Measurements from ENCODE around the gene TRAF1. TPM values are rescaled to one million over a fixed set of nuclear protein-coding genes. Genes with fewer than 3 reads are reported as not detected.

The TRAF1 gene
- total RNA-seq, 2 experiments from 2014 or later = 60.3 to 61.7 TPM

DNA sequence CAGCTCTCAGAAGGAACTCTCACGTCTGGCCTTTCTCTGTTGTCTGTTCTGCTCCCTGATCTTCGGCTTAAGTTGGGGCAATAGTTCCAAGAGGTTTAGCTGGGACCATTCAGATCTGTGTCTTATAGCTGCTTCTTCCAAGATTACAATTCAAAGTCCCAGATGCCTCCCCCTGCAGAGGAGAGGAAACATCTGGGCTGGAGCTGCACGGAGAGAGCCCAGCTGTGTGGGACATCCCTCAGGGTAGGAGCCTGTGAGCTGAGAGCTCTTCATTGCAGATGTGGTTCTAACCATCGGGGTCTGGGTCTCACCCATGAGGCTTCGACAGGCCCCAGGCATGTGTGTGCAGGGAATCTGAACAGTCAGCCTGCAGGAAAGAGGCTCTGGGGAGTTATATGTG lies 40.6 kb downstream of the TRAF1 start:
- no peaks in the 10 kb centered on the region for H3K36me3 Mint-ChIP-seq (ENCODE audit: low read depth)
- intact Hi-C loops (cut with DNase I, micrococcal nuclease) = no loop called here
- no peak overlapping the region for H3K27ac ChIP-seq (ENCODE audit: low read depth in 1 of 2, low read length in 2 of 2)
- POLR2A ChIA-PET = interaction anchor here (0.8 to 36.2 kb wide), 6 partner anchors 10 to 93 kb away, joined by 3 to 1343 read pairs (median 46); partner anchors contain the start of gene TRAF1
- no peaks in the 10 kb centered on the region for H3K9me3 ChIP-seq (ENCODE audit: control insufficient read depth in 1 of 2, insufficient read depth in 1 of 2, low read length in 2 of 2)
- CTCF ChIA-PET = interaction anchor here (1.2 kb wide), 1 partner anchor 40 kb away, joined by 3 read pairs; no protein-coding TSS in a partner anchor
- ATAC-seq (ENCODE audit: poor library complexity) = no peak
- peaks cover 69% of the 10 kb centered on the region for H3K4me1 Mint-ChIP-seq (ENCODE audit: low read depth)
- DNase-seq = no peak
- no peak overlapping the region for H3K4me3 ChIP-seq (ENCODE audit: low read length)
- H3K9me3 Mint-ChIP-seq = no peaks in the 10 kb centered on the region
- H3K27me3 ChIP-seq (ENCODE audit: control insufficient read depth in 1 of 2, insufficient read depth in 2 of 2, low read length in 2 of 2) = no peaks in the 10 kb centered on the region
- no peaks in the 10 kb centered on the region for H3K36me3 ChIP-seq (ENCODE audit: insufficient read depth, low read length)
- peaks cover 68% of the 10 kb centered on the region for H3K4me1 ChIP-seq (ENCODE audit: insufficient read depth, low read length)
- TF ChIP-seq, protein P1, sequence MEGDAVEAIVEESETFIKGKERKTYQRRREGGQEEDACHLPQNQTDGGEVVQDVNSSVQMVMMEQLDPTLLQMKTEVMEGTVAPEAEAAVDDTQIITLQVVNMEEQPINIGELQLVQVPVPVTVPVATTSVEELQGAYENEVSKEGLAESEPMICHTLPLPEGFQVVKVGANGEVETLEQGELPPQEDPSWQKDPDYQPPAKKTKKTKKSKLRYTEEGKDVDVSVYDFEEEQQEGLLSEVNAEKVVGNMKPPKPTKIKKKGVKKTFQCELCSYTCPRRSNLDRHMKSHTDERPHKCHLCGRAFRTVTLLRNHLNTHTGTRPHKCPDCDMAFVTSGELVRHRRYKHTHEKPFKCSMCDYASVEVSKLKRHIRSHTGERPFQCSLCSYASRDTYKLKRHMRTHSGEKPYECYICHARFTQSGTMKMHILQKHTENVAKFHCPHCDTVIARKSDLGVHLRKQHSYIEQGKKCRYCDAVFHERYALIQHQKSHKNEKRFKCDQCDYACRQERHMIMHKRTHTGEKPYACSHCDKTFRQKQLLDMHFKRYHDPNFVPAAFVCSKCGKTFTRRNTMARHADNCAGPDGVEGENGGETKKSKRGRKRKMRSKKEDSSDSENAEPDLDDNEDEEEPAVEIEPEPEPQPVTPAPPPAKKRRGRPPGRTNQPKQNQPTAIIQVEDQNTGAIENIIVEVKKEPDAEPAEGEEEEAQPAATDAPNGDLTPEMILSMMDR (IDR thresholded peaks at IDR 0.05) = no peak
- no peaks in the 10 kb centered on the region for H3K27me3 Mint-ChIP-seq
- H3K4me3 Mint-ChIP-seq = no peak overlapping the region
- peak overlapping the region; percentile 72 for H3K27ac Mint-ChIP-seq

DNA sequence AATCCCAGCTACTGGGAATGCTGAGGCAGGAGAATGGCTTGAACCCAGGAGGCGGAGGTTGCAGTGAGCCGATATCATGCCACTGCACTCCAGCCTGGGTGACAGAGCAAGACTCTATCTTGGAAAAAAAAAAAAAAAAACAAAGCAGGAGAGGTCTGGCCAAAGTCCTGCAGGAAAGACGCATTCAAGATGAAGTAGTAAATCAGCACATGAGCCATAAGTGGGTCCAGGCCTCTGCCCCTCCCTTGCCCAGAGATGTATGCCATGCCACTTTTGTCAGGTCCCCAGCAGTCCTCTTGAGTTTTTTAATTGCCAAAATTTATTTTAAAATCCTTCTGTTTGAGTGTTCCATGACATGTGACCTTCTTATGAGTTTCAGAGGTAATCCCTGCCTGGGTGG lies 41.1 kb downstream of the TRAF1 start:
- H3K27ac ChIP-seq (ENCODE audit: low read depth in 1 of 2, low read length in 2 of 2) = no peak overlapping the region
- no peak overlapping the region for H3K4me3 ChIP-seq (ENCODE audit: low read length)
- H3K4me1 Mint-ChIP-seq (ENCODE audit: low read depth) = peaks cover 69% of the 10 kb centered on the region
- no peaks in the 10 kb centered on the region for H3K9me3 Mint-ChIP-seq
- peaks cover 68% of the 10 kb centered on the region for H3K4me1 ChIP-seq (ENCODE audit: insufficient read depth, low read length)
- ChIA-PET POLR2A (interaction anchor here (1.3 to 36.2 kb wide), 4 partner anchors 12 to 44 kb away, joined by 7 to 1343 read pairs (median 330); partner anchors contain the start of gene TRAF1), CTCF (interaction anchor here (1.2 to 1.9 kb wide), 2 partner anchors 18 to 39 kb away, joined by 3 to 5 read pairs; no protein-coding TSS in a partner anchor)
- H3K27me3 Mint-ChIP-seq = no peaks in the 10 kb centered on the region
- H3K36me3 ChIP-seq (ENCODE audit: insufficient read depth, low read length) = no peaks in the 10 kb centered on the region
- H3K9me3 ChIP-seq (ENCODE audit: control insufficient read depth in 1 of 2, insufficient read depth in 1 of 2, low read length in 2 of 2) = no peaks in the 10 kb centered on the region
- no peaks in the 10 kb centered on the region for H3K36me3 Mint-ChIP-seq (ENCODE audit: low read depth)
- no peak for ATAC-seq (ENCODE audit: poor library complexity)
- no peaks in the 10 kb centered on the region for H3K27me3 ChIP-seq (ENCODE audit: control insufficient read depth in 1 of 2, insufficient read depth in 2 of 2, low read length in 2 of 2)
- intact Hi-C loops (cut with DNase I, micrococcal nuclease) = no loop called here
- H3K4me3 Mint-ChIP-seq = no peak overlapping the region
- H3K27ac Mint-ChIP-seq = no peak overlapping the region
- TF ChIP-seq, protein P1 (IDR thresholded peaks at IDR 0.05) = no peak
- no peak for DNase-seq

DNA sequence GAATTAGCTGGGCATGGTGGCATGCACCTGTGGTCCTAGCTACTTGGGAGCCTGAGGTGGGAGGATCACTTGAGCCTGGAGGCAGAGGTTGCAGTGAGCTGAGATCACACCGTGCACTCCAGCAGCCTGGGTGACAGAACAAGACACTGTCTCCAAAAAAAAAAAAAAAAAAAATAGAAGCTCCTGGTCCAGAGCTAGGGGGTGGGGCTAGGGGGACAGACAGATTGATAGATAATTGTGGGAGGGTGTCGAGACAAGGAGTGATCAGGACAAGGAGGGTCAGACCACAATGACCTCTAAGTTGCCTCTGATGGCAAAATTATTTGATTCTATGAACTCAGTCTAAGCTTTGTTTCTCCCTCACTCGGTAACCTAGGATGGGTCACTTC lies 43.0 kb downstream of the TRAF1 start:
- H3K36me3 Mint-ChIP-seq (ENCODE audit: low read depth) = no peaks in the 10 kb centered on the region
- peaks cover 67% of the 10 kb centered on the region for H3K4me1 Mint-ChIP-seq (ENCODE audit: low read depth)
- ATAC-seq (ENCODE audit: poor library complexity) (no peak), DNase-seq (no peak)
- POLR2A ChIA-PET = interaction anchor here (1.1 to 36.2 kb wide), 6 partner anchors 9 to 238 kb away, joined by 4 to 1343 read pairs (median 17); partner anchors contain the start of gene TRAF1
- no peaks in the 10 kb centered on the region for H3K9me3 Mint-ChIP-seq
- peak overlapping the region; percentile 78 for H3K27ac Mint-ChIP-seq
- Histone ChIP-seq H3K27me3 (ENCODE audit: control insufficient read depth in 1 of 2, insufficient read depth in 2 of 2, low read length in 2 of 2) (no peaks in the 10 kb centered on the region), H3K9me3 (ENCODE audit: control insufficient read depth in 1 of 2, insufficient read depth in 1 of 2, low read length in 2 of 2) (no peaks in the 10 kb centered on the region), H3K4me3 (ENCODE audit: low read length) (no peak overlapping the region), H3K27ac (ENCODE audit: low read depth in 1 of 2, low read length in 2 of 2) (no peak overlapping the region), H3K4me1 (ENCODE audit: insufficient read depth, low read length) (peaks cover 68% of the 10 kb centered on the region), H3K36me3 (ENCODE audit: insufficient read depth, low read length) (no peaks in the 10 kb centered on the region)
- no peaks in the 10 kb centered on the region for H3K27me3 Mint-ChIP-seq
- H3K4me3 Mint-ChIP-seq = peak overlapping the region; percentile 34
- TF ChIP-seq, protein P1 (IDR thresholded peaks at IDR 0.05) = no peak
- CTCF ChIA-PET = interaction anchor here (1.6 to 2.2 kb wide), 3 partner anchors 14 to 16 kb away, joined by 5 to 9 read pairs (median 5); no protein-coding TSS in a partner anchor
- intact Hi-C loops (cut with DNase I, micrococcal nuclease) = no loop called here

All from CD4-positive, alpha-beta T cell (primary cell).